K562 (cell line): Measurements from ENCODE around the gene ZBTB14. TPM values are rescaled to one million over a fixed set of nuclear protein-coding genes. Genes with fewer than 3 reads are reported as not detected.

ENCODE experiments used
- HDAC6 ChIP-seq: IDR thresholded peaks from 2 replicates; pipeline ENCODE4 v1.6.1; 2012; ENCODE audit warnings: low read depth, mild to moderate bottlenecking, control low read depth, inconsistent platforms, low read length, moderate library complexity
- KDM2B ChIP-seq: fragments of 250-450 bp; sonication (Bioruptor Pico); IDR thresholded peaks from 2 replicates; pipeline ENCODE4 v1.8.0; 2021; ENCODE audit warnings: mild to moderate bottlenecking, moderate library complexity
- MIER1 ChIP-seq: fragments of 450-650 bp; IDR thresholded peaks from 2 replicates; pipeline ENCODE4 v1.6.1; 2016; ENCODE audit warnings: antibody characterized with exemption, mild to moderate bottlenecking, low read depth
- NFE2L1 ChIP-seq: fragments of 450-650 bp; IDR thresholded peaks from 2 replicates; pipeline ENCODE4 v1.6.1; 2016; ENCODE audit warnings: missing genetic modification characterization, low read depth, mild to moderate bottlenecking, missing compliant biosample characterization, moderate library complexity, borderline replicate concordance
- NR0B1 ChIP-seq: fragments of 450-650 bp; IDR thresholded peaks from one replicate; pipeline ENCODE4 v1.6.1; 2018; ENCODE audit warnings: mild to moderate bottlenecking, moderate library complexity; ENCODE audit not compliant: partially characterized antibody
- OTX1 ChIP-seq: fragments of 450-650 bp; formaldehyde crosslinking; IDR thresholded peaks from 2 replicates; pipeline ENCODE4 v1.4.0; 2022; ENCODE audit warnings: mild to moderate bottlenecking
- POLR2AphosphoS2 ChIP-seq: IDR thresholded peaks from 2 replicates; pipeline ENCODE4 v1.6.1; 2012; ENCODE audit warnings: low read length, improper control_type of control experiment
- POLR3G ChIP-seq: IDR thresholded peaks from 2 replicates; pipeline ENCODE4 v1.6.1; 2011; ENCODE audit not compliant: insufficient read length, insufficient replicate concordance; ENCODE audit errors: extremely low read depth
- STAT5B ChIP-seq: fragments of 250-450 bp; sonication (Bioruptor Pico); IDR thresholded peaks from 2 replicates; pipeline ENCODE4 v1.8.0; 2021; ENCODE audit warnings: mild to moderate bottlenecking, inconsistent platforms
- UBTF ChIP-seq, 2 experiments: IDR thresholded peaks; 2 replicates each; pipeline ENCODE4 v1.6.1; 2012; ENCODE audit warnings: improper control_type of control experiment in 2 of 2, low read depth in 2 of 2, low read length in 2 of 2, borderline replicate concordance in 1 of 2
- YY1 ChIP-seq, 3 experiments: IDR thresholded peaks; 2 replicates each; pipeline ENCODE4 v1.6.1; 2011; ENCODE audit warnings: low read length in 2 of 3, mild to moderate bottlenecking in 2 of 3, moderate library complexity in 2 of 3, borderline replicate concordance in 1 of 3, control low read depth in 1 of 3, low read depth in 1 of 3; ENCODE audit not compliant: insufficient read depth in 3 of 3, insufficient replicate concordance in 2 of 3, control insufficient read depth in 1 of 3, insufficient read length in 1 of 3; ENCODE audit errors: extremely low read depth in 1 of 3
- ZBTB34 ChIP-seq: fragments of 250-450 bp; sonication (Bioruptor Pico); IDR thresholded peaks from 2 replicates; pipeline ENCODE4 v1.8.0; 2021; ENCODE audit warnings: mild to moderate bottlenecking, moderate library complexity
- ZHX1 ChIP-seq: fragments of 150-350 bp; conservative IDR thresholded peaks from 2 replicates; pipeline ENCODE4 v1.6.1; 2014; ENCODE audit warnings: low read length
- ZNF280B ChIP-seq: fragments of 250-450 bp; sonication (Bioruptor Pico); IDR thresholded peaks from 2 replicates; pipeline ENCODE4 v1.5.1; 2021; ENCODE audit warnings: mild to moderate bottlenecking
- polyA plus RNA-seq, 8 experiments: library from polyadenylated mRNA; depleted of rRNA in 4 of 8; stranded (reverse) in 5 of 8; unstranded in 3 of 8; fragments of >200 nt; fragmentation: Nextera tagmentation in 2 of 8; fragmentation: Illumina TruSeq in 1 of 8; extraction: Ambion mirVana in 2 of 8; extraction: Trizol in 1 of 8; gene quantifications; 2 replicates each; pipeline versions ENCODE4 v1.2.1 to v1.2.3, GENCODE V29; 2011 to 2014; ENCODE audit warnings: inconsistent platforms in 1 of 8, missing spikeins in 1 of 8
- total RNA-seq, 7 experiments: library from RNA; depleted of rRNA in 6 of 7; stranded (reverse); fragments of >200 nt in 6 of 7; fragmentation: Illumina TruSeq in 2 of 7; extraction: Trizol in 2 of 7; gene quantifications; 2 replicates each; pipeline versions ENCODE4 v1.2.1 to v1.2.3, GENCODE V29; 2011 to 2021; ENCODE audit warnings: low replicate concordance in 1 of 7

The ZBTB14 gene
- total and polyA plus RNA-seq, 9 of the 15 experiments (the other 6 are each of a cell fraction or from before 2014, with no cell fraction given) = 2.8 to 12.6 (median 9.0) TPM

GRCh38 chr18:5294457-5295230 lies 882 bp downstream of the ZBTB14 start (continued):
- TF ChIP-seq HDAC6 = no peak
- no peak for TF ChIP-seq NFE2L1
- no peak for TF ChIP-seq POLR3G
- TF ChIP-seq ZNF280B (CRISPR knock-in tag) = no peak
- TF ChIP-seq UBTF (IDR thresholded peaks at IDR 0.05; ENCODE audit: borderline replicate concordance in 1 of 2, low read depth in 2 of 2, low read length in 2 of 2) = no peak
- no peak for TF ChIP-seq POLR2AphosphoS2
- TF ChIP-seq ZBTB34 (CRISPR knock-in tag) = no peak
- no peak for TF ChIP-seq KDM2B (CRISPR knock-in tag)
- no peak for TF ChIP-seq STAT5B (CRISPR knock-in tag)
- TF ChIP-seq MIER1 = no peak
- no peak; the same call in 1 of the 2 replicates for TF ChIP-seq OTX1 (CRISPR knock-in tag)
- TF ChIP-seq ZHX1 = no peak
- TF ChIP-seq NR0B1 = no peak
- peak in 2 of 3 experiments; percentile 76 to 90 for TF ChIP-seq YY1 (IDR thresholded peaks at IDR 0.05; ENCODE audit: borderline replicate concordance in 1 of 3, control insufficient read depth in 1 of 3, extremely low read depth in 1 of 3, insufficient read depth in 3 of 3, insufficient read length in 1 of 3, insufficient replicate concordance in 2 of 3, low read depth in 1 of 3, low read length in 2 of 3)
